Fibroblast of skin of back (primary cell): ENCODE results near the gene RALGAPA2. TPM values are rescaled to one million over a fixed set of nuclear protein-coding genes. Genes with fewer than 3 reads are reported as not detected.

Source experiments
- DNase-seq: peaks from one replicate; pipeline ENCODE4 v3.0.0-alpha.2; 2013
- polyA plus RNA-seq, 2 experiments: library from polyadenylated mRNA; unstranded; fragments of 120-200 nt; gene quantifications; one replicate each; pipeline ENCODE4 v1.2.1, GENCODE V29; 2013; ENCODE audit not compliant: insufficient read length in 2 of 2

The RALGAPA2 gene
- polyA plus RNA-seq (2013, experiment 1 of 2; ENCODE audit: insufficient read length) = 3.3 TPM
- polyA plus RNA-seq (2013, experiment 2 of 2; ENCODE audit: insufficient read length) = 4.9 TPM

- DNase-seq = peak; percentile 98
Observed at GRCh38 chr20:20712474-20713243, at the start of gene RALGAPA2. RALGAPA2 (minus strand) TSS chr20:20712644; CDS start chr20:20712480, 164 bp downstream.

GRCh38 chr20:20761301-20761700, 48.9 kb upstream of the RALGAPA2 start:
- no peak for DNase-seq

GRCh38 chr20:20759132-20759531, 46.7 kb upstream of the RALGAPA2 start:
- no peak for DNase-seq

GRCh38 chr20:20755674-20756319, 43.4 kb upstream of the RALGAPA2 start:
- no peak for DNase-seq

- DNase-seq = no peak
Observed at GRCh38 chr20:20755231-20755630, 42.8 kb upstream of the RALGAPA2 start.

GRCh38 chr20:20754714-20755113, 42.3 kb upstream of the RALGAPA2 start:
- no peak for DNase-seq

- no peak for DNase-seq
Observed at GRCh38 chr20:20752712-20753111, 40.3 kb upstream of the RALGAPA2 start.

- no peak for DNase-seq
Observed at GRCh38 chr20:20747298-20747697, 34.9 kb upstream of the RALGAPA2 start.

- DNase-seq = no peak
Observed at GRCh38 chr20:20744170-20744725, 31.8 kb upstream of the RALGAPA2 start.

GRCh38 chr20:20743511-20744169, 31.2 kb upstream of the RALGAPA2 start:
- DNase-seq = no peak

- DNase-seq = no peak
Observed at GRCh38 chr20:20741087-20742045, 28.9 kb upstream of the RALGAPA2 start.

GRCh38 chr20:20740541-20740940, 28.1 kb upstream of the RALGAPA2 start:
- DNase-seq = no peak

GRCh38 chr20:20737158-20737557, 24.7 kb upstream of the RALGAPA2 start:
- DNase-seq = no peak

- no peak for DNase-seq
Observed at GRCh38 chr20:20736303-20736702, 23.9 kb upstream of the RALGAPA2 start.

GRCh38 chr20:20734475-20734948, 22.1 kb upstream of the RALGAPA2 start:
- DNase-seq = no peak

- DNase-seq = no peak
Observed at GRCh38 chr20:20733943-20734342, 21.5 kb upstream of the RALGAPA2 start.

GRCh38 chr20:20732641-20733040, 20.2 kb upstream of the RALGAPA2 start:
- DNase-seq = no peak

- DNase-seq = no peak
Observed at GRCh38 chr20:20731945-20732296, 19.5 kb upstream of the RALGAPA2 start.

GRCh38 chr20:20731000-20731944, 18.8 kb upstream of the RALGAPA2 start:
- peak; percentile 8 for DNase-seq

- no peak for DNase-seq
Observed at GRCh38 chr20:20729563-20729962, 17.1 kb upstream of the RALGAPA2 start.

- no peak for DNase-seq
Observed at GRCh38 chr20:20721489-20721888, 9.0 kb upstream of the RALGAPA2 start.
